HG02885 (cell line): ENCODE measurements around the gene SEC14L5.
A peak's percentile ranks its signal among the peaks of the same experiment; 100 is the strongest.
"Not testable (repeated sequence)": the region's sequence is repeated elsewhere in the genome, so short reads cannot be mapped to it uniquely, and the experiment has no call there.

Experiments
- ATAC-seq: cut with Tn5 transposase; IDR thresholded peaks from one replicate; pipeline ENCODE4 v1.9.1; 2021; ENCODE audit warnings: mild to moderate bottlenecking; ENCODE audit not compliant: unreplicated experiment, poor library complexity

The SEC14L5 gene

GRCh38 chr16:4928227-4928626 lies 29.9 kb upstream of the SEC14L5 start:
- no peak for ATAC-seq

- not testable (repeated sequence) for ATAC-seq
Observed at GRCh38 chr16:4929619-4930018, 28.5 kb upstream of the SEC14L5 start.

- no peak for ATAC-seq
Observed at GRCh38 chr16:4931381-4931780, 26.7 kb upstream of the SEC14L5 start.

GRCh38 chr16:4933433-4933832 lies 24.7 kb upstream of the SEC14L5 start:
- ATAC-seq, result no peak

GRCh38 chr16:4933871-4934395 lies 24.2 kb upstream of the SEC14L5 start:
- no peak for ATAC-seq

- no peak for ATAC-seq
Observed at GRCh38 chr16:4934591-4934990, 23.5 kb upstream of the SEC14L5 start.

GRCh38 chr16:4935241-4935855 lies 22.8 kb upstream of the SEC14L5 start:
- no peak for ATAC-seq

GRCh38 chr16:4936181-4936990 lies 21.7 kb upstream of the SEC14L5 start:
- ATAC-seq, result peak; percentile 13

GRCh38 chr16:4936991-4937781 lies 20.9 kb upstream of the SEC14L5 start, which contains the start of gene PPL:
TSS of gene PPL (minus strand) at chr16:4937148. CDS start at chr16:4937045, 103 bp downstream.
- peak; percentile 42 for ATAC-seq

- no peak for ATAC-seq
Observed at GRCh38 chr16:4937782-4938682, 20.1 kb upstream of the SEC14L5 start.

GRCh38 chr16:4938683-4939030 lies 19.5 kb upstream of the SEC14L5 start:
- no peak for ATAC-seq

- ATAC-seq, result no peak
Observed at GRCh38 chr16:4940719-4941118, 17.4 kb upstream of the SEC14L5 start.

- no peak for ATAC-seq
Observed at GRCh38 chr16:4942481-4942880, 15.6 kb upstream of the SEC14L5 start.

GRCh38 chr16:4944333-4945281 lies 13.5 kb upstream of the SEC14L5 start:
- no peak for ATAC-seq

GRCh38 chr16:4945560-4946502 lies 12.3 kb upstream of the SEC14L5 start:
- no peak for ATAC-seq

GRCh38 chr16:4946917-4947316 lies 11.2 kb upstream of the SEC14L5 start:
- no peak for ATAC-seq

GRCh38 chr16:4947722-4948503 lies 10.2 kb upstream of the SEC14L5 start:
- no peak for ATAC-seq
